ENCODE data around the gene IL18R1.

Gene IL18R1

DNA sequence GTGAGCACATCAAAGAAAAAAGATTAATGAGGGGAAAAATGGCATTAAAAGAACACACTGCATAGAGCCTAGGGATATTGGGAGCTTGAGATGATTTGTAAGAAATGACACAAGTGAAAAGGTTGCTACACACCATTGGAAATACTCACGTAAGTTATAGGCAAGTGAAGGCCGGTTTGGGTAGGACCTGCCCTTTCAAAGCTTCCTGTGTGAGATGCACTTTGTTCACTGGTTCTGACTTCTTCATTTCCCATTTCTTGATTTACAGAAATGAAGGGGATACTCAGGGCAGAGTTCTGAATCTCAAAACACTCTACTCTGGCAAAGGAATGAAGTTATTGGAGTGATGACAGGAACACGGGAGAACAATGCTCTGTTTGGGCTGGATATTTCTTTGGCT, 67.3 kb downstream of the IL18R1 start, which contains the start of gene IL18RAP:
TSS of gene IL18RAP (plus strand) at position 251 of the 400 bp plus-strand sequence. CDS start at position 369, 118 bp downstream.
- Mint-ChIP-seq H3K27me3 (no peaks in the 10 kb centered on the region), H3K4me1 (peaks cover 26% of the 10 kb centered on the region), H3K36me3 (no peaks in the 10 kb centered on the region)

DNA sequence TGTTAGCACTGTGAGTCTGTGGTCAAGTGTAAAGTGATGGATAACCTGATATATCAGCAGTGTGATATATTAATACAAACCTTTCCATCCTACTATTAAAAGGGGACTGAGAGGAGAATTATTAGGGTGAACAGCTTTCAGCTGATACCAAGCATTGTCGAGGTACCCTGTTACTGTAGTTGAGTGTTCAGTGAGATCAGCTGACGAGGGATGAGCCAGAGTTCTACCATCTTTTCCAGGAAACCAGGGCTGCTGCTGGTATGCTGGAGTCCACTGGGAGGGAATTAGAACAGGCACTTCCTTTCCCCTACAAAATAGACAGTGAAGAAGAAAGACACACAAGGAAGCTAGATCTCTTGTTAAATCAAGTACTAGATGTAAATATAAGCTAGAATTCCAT, 67.8 kb downstream of the IL18R1 start:
- DNase-seq (ENCODE audit: low spot score in 2 of 2) (no peak), ATAC-seq (ENCODE audit: low read depth) (no peak)
- H3K27me3 Mint-ChIP-seq, result no peaks in the 10 kb centered on the region
- H3K36me3 Mint-ChIP-seq, result no peaks in the 10 kb centered on the region
- H3K27ac Mint-ChIP-seq, result no peak overlapping the region
- H3K9me3 Mint-ChIP-seq, result no peaks in the 10 kb centered on the region
- H3K4me1 Mint-ChIP-seq, result peaks cover 26% of the 10 kb centered on the region
- H3K4me3 Mint-ChIP-seq, result no peak overlapping the region

More for the DNA sequence above, 67.3 kb downstream of the IL18R1 start, which contains the start of gene IL18RAP:
- ATAC-seq (ENCODE audit: low read depth), result no peak
- H3K4me3 Mint-ChIP-seq, result no peak within 1 kb of the TSS
- no peak within 1 kb of the TSS for H3K27ac Mint-ChIP-seq
- DNase-seq (ENCODE audit: low spot score in 2 of 2), result no peak
- no peaks in the 10 kb centered on the region for H3K9me3 Mint-ChIP-seq

DNA sequence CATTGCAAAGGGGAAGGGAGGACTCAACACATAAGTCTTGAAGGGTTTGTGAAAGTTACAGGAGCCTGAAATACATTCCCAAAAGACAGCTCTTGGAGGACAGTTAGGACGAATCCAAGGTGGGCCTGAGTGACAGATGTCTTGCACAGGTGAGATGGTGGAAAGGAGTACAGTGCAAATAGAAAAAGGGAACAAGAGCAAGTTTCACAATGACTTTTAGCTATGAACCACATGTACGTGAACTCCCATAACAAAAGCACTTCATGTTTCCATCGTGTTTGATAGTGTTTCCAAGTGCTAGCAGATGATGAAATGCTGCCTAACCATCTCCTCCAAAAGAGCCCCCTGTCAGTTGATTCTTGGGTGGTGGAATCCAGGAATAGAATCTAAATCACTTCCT, 69.2 kb downstream of the IL18R1 start:
- H3K27ac Mint-ChIP-seq, result peak overlapping the region; percentile 65
- H3K4me3 Mint-ChIP-seq, result no peak overlapping the region
- ATAC-seq (ENCODE audit: low read depth) (peak; percentile 94), DNase-seq (ENCODE audit: low spot score in 2 of 2) (peak in 1 of 2 donors; percentile 26)
- H3K9me3 Mint-ChIP-seq, result no peaks in the 10 kb centered on the region
- H3K36me3 Mint-ChIP-seq, result no peaks in the 10 kb centered on the region
- H3K27me3 Mint-ChIP-seq, result no peaks in the 10 kb centered on the region
- peaks cover 24% of the 10 kb centered on the region for H3K4me1 Mint-ChIP-seq

DNA sequence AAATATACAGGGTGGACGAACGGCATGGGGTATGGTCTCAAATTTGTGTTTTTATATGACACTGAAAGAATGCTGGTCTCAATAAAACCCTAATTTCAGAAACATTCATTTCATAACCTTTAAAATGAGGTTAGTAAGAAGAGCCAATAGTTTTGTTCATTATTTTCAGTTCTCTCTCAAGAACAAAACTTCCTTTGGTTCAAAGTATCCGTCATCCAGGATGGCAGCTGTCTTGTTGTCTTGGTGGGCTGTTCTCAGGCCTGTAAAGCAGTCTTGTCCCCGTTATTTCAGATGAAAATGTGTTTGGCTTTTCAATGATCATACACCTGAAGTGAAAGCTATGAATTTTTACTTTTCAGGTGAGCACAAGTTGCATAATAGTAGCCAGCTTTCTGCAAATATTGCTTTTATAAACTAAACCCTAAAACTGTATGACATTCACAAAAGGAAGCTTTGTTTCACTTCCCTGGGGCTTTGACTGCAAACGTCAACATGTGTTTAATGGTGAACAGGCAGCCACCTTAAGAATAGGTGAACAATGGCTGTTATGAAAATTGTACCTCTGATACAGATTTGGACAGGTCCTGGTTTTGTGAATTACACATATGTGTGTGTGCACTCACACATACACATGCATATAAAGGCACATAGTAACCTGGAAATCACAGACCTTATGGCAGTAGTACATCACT, 70.0 kb downstream of the IL18R1 start:
- ATAC-seq (ENCODE audit: low read depth) (peak; percentile 54), DNase-seq (ENCODE audit: low spot score in 2 of 2) (no peak)
- Mint-ChIP-seq H3K27ac (peak overlapping the region; percentile 78), H3K9me3 (no peaks in the 10 kb centered on the region), H3K4me1 (peaks cover 28% of the 10 kb centered on the region), H3K36me3 (no peaks in the 10 kb centered on the region), H3K27me3 (no peaks in the 10 kb centered on the region), H3K4me3 (no peak overlapping the region)

DNA sequence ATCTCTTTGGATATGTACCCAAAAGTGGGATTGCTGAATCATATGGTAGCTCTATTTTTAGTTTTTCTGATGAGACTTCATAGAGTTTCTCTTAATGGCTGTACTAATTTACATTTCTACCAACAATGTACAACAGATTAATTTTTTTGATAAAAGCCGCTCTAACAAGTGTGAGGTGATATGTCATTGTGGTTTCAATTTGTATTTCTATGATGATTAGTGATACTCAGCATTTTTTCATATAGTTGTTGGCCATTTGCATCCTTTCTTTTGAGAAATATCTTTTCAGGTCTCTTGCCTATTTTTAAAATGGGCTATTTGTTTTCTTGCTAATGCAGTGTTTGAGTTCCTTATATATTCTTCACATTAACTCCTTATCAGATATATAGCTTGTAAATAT, 71.7 kb downstream of the IL18R1 start:
- no peak for ATAC-seq (ENCODE audit: low read depth)
- Mint-ChIP-seq H3K27me3 (no peaks in the 10 kb centered on the region), H3K27ac (no peak overlapping the region), H3K4me3 (no peak overlapping the region), H3K36me3 (no peaks in the 10 kb centered on the region), H3K4me1 (peaks cover 29% of the 10 kb centered on the region), H3K9me3 (no peaks in the 10 kb centered on the region)
- no peak for DNase-seq (ENCODE audit: low spot score in 2 of 2)

DNA sequence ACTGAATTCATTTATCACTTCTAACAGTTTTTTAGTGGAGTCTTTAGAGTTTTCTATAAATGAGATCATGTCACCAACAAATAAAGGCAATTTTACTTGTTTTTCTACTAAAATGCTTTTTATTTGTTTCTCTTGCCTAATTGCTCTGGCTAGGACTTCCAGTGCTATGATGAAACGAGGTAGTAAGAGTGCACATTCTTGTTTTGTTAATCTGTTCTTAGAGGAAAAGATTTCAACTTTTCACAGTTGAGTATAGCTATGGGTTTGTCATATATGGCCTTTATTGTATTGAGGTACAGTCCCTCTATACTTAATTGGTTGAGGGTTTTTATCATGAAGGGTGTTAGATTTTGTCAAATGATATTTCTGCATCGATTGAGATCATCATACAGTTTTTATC, 73.0 kb downstream of the IL18R1 start:
- H3K36me3 Mint-ChIP-seq, result no peaks in the 10 kb centered on the region
- ATAC-seq (ENCODE audit: low read depth) (no peak), DNase-seq (ENCODE audit: low spot score in 2 of 2) (no peak)
- H3K27me3 Mint-ChIP-seq, result no peaks in the 10 kb centered on the region
- H3K9me3 Mint-ChIP-seq, result no peaks in the 10 kb centered on the region
- no peak overlapping the region for H3K27ac Mint-ChIP-seq
- H3K4me3 Mint-ChIP-seq, result no peak overlapping the region
- H3K4me1 Mint-ChIP-seq, result peaks cover 23% of the 10 kb centered on the region

DNA sequence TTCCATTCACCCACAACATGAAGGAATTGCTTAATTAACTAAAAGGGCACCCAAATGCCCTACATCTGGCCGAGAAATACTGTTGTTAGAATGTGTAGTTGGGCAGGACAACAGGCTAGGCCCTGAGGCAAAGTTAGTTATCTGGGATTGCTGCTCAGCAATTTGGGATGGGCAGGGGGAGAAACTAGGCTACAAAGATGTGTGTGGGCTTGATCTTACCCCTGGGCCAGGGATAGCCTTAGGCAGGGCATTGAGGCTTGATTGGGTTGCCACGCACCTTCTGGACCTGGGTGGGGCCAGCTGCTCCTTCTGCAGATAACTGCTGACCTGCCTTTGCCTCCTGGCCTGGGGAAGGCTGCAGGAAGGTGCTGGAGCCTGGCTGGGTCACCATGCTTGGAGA, 76.8 kb downstream of the IL18R1 start:
- Mint-ChIP-seq H3K9me3 (no peaks in the 10 kb centered on the region), H3K4me3 (no peak overlapping the region), H3K27me3 (no peaks in the 10 kb centered on the region), H3K36me3 (no peaks in the 10 kb centered on the region), H3K4me1 (peaks cover 16% of the 10 kb centered on the region), H3K27ac (no peak overlapping the region)
- ATAC-seq (ENCODE audit: low read depth), result no peak
- no peak for DNase-seq (ENCODE audit: low spot score in 2 of 2)

DNA sequence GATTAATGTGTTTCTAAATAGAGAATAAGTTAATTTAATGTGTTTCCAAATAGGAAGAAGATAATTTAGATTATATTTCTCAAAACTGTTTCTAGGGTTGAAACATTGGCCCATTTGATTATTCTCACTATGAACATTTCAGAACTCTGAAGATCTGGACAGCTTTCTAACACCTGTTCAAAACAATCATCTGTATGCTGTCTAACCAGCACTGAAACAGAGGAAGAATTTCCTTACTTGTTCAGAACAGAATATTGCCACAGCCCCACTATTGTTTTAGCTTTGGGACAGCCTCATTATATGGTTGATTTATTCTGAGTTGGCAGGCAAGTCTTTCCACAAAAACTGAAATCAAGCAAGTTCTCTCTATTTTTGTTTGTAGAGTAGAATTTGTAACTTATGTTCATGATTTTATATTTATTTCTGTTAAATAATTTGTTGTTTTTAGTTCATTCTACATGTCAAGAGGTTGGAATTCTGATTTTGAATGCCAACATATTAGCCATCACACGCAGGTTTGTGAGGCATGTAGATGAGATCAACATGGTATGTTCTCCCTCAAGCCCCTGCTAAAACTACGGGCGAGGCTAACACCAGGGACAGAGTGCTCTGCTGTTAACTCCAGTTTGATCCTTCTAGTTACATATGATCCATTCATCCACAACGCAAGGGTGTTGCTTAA, 78.5 kb downstream of the IL18R1 start:
- Mint-ChIP-seq H3K4me3 (no peak overlapping the region), H3K9me3 (no peaks in the 10 kb centered on the region), H3K27me3 (no peaks in the 10 kb centered on the region), H3K4me1 (peaks cover 16% of the 10 kb centered on the region), H3K36me3 (no peaks in the 10 kb centered on the region), H3K27ac (no peak overlapping the region)
- DNase-seq (ENCODE audit: low spot score in 2 of 2) (no peak), ATAC-seq (ENCODE audit: low read depth) (no peak)

DNA sequence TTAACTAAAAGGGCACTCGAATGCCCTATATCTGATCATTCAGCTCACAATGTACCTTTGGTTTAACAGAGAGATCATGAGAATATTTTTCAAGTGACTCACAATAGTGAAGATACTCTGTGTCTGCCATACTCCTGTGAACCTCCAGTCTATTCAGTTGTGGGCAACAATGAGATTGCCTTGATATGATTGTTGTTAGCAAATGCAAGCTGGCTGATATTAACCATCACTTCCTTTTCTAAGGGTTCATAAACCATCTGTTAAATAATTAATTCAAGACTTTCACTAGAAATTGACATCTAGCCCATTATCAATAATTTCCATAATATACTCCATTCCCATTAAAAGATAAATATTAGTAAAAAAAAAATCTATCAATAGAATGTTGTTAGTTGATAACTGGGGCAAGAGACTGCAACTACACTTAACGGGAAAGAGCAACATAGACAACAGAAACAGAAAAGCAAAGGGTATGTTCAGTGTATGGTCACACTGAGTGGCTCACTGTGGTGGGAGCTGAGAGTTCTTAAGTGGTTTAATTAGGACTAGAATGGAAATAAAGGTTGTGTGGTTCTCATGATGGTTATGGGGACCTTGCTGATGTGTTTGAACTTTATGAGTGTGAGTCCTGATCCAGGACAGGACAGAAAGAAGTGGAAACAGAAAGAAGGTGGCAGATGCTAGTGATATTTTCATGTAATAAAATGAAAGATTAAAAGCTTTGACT, 79.2 kb downstream of the IL18R1 start:
- Mint-ChIP-seq H3K27ac (no peak overlapping the region), H3K4me1 (peaks cover 16% of the 10 kb centered on the region), H3K36me3 (no peaks in the 10 kb centered on the region), H3K27me3 (no peaks in the 10 kb centered on the region), H3K4me3 (no peak overlapping the region), H3K9me3 (no peaks in the 10 kb centered on the region)
- DNase-seq (ENCODE audit: low spot score in 2 of 2) (no peak), ATAC-seq (ENCODE audit: low read depth) (no peak)

DNA sequence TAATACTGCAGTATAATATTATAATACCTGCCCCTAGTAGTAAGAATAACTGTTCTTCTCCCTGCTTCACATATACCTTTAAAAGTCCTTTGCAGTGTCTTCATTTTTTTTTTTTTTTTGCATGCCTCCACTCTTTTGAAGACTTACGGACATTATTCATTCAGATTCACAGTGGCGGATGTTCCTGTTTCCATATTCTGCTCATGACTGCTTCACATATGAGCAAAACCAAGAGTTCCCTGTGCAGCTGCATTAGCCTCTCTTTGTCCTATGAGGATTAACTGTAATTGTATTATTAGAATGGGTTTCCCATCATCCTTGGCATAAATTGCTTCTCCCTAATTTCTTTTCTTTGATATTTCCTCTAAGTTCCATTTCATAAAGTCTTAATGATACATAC, 80.1 kb downstream of the IL18R1 start:
- Mint-ChIP-seq H3K36me3 (no peaks in the 10 kb centered on the region), H3K27me3 (no peaks in the 10 kb centered on the region), H3K4me3 (peak overlapping the region; percentile 38), H3K9me3 (no peaks in the 10 kb centered on the region), H3K27ac (no peak overlapping the region), H3K4me1 (peaks cover 11% of the 10 kb centered on the region)
- ATAC-seq (ENCODE audit: low read depth), result no peak
- no peak for DNase-seq (ENCODE audit: low spot score in 2 of 2)

DNA sequence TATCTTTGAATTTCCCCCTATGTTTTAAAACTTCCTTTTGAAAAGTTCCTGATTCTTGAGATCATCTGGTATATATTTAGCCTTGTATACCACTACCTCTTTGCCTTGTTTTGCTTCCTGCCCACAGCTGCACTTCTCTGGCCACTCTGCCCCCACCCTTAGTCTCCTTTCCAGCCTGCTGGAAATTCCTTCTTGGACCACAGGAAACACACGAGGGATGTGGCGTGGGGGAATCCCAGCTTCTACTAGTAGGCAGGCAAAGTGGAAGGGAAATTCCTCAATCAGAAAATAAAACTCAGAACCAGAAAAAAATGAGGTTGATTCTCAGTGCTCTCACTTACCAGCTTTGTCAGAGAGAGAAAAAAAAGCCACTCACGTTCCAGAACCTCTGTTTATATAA, 80.7 kb downstream of the IL18R1 start:
- DNase-seq (ENCODE audit: low spot score in 2 of 2), result no peak
- Mint-ChIP-seq H3K27ac (no peak overlapping the region), H3K36me3 (no peaks in the 10 kb centered on the region)

DNA sequence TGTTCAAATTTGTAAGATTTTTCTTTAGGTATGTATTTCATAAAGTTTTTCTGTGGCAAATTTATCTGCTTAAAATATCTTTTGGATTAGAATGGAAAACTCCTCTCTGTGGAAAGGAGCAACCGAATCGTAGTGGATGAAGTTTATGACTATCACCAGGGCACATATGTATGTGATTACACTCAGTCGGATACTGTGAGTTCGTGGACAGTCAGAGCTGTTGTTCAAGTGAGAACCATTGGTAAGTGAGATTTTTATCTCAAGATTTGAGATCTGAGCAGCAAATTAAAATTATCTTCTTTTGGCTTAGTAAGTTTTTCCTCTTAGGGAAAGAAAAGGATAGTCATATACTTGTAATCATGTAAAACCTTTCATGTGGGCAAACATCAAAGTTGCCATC, 81.5 kb downstream of the IL18R1 start:
- no peaks in the 10 kb centered on the region for H3K9me3 Mint-ChIP-seq
- H3K36me3 Mint-ChIP-seq, result no peaks in the 10 kb centered on the region
- H3K27ac Mint-ChIP-seq, result no peak overlapping the region
- H3K27me3 Mint-ChIP-seq, result no peaks in the 10 kb centered on the region
- no peak for DNase-seq (ENCODE audit: low spot score in 2 of 2)
- H3K4me3 Mint-ChIP-seq, result no peak overlapping the region
- ATAC-seq (ENCODE audit: low read depth), result no peak
- peaks cover 11% of the 10 kb centered on the region for H3K4me1 Mint-ChIP-seq

More for the DNA sequence above, 80.7 kb downstream of the IL18R1 start:
- Mint-ChIP-seq H3K4me3 (peak overlapping the region; percentile 38), H3K4me1 (peaks cover 11% of the 10 kb centered on the region), H3K9me3 (no peaks in the 10 kb centered on the region), H3K27me3 (no peaks in the 10 kb centered on the region)
- peak; percentile 32 for ATAC-seq (ENCODE audit: low read depth)

DNA sequence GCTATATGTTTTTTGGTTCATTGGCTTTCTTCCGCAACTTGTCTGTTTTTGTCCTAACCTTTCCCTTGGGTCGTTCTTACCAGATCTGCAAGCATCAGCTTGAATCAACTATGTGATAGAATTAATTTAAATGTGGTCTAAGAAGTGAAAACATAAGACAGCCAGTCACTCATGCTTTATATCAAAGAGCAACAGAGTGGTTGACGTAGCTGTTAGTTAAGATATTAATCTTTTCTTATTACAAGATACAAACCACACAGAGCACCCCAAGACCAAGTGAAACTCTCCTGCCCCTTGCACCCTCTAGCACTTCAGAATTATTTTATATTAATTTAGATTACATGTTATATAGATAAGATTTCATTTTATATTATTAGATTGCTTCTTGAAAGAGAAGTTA, 82.5 kb downstream of the IL18R1 start:
- Mint-ChIP-seq H3K4me3 (no peak overlapping the region), H3K36me3 (no peaks in the 10 kb centered on the region), H3K27me3 (no peaks in the 10 kb centered on the region), H3K4me1 (peaks cover 15% of the 10 kb centered on the region), H3K9me3 (no peaks in the 10 kb centered on the region), H3K27ac (no peak overlapping the region)
- no peak for DNase-seq (ENCODE audit: low spot score in 2 of 2)
- no peak for ATAC-seq (ENCODE audit: low read depth)

DNA sequence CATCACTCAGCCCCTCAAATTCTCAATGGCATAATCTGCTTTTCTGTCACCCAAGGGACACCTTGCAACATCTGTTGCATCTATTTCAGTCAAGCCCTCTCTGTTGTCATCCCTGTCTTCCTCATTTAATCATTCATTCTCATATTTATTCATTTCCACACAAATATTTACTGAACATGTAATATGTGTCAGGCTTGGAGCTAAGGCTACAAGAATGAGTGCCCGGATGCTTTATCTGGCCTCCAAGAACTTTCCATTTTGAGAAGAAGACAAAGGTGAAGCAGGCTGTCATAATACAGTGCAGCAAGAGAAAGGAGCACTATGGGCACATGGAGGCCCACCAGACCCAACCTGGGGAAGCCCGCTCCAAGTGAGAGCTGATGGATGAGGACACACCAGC, 83.0 kb downstream of the IL18R1 start:
- Mint-ChIP-seq H3K36me3 (no peaks in the 10 kb centered on the region), H3K4me1 (peaks cover 15% of the 10 kb centered on the region), H3K9me3 (no peaks in the 10 kb centered on the region), H3K27ac (no peak overlapping the region), H3K4me3 (no peak overlapping the region), H3K27me3 (no peaks in the 10 kb centered on the region)
- DNase-seq (ENCODE audit: low spot score in 2 of 2), result no peak
- no peak for ATAC-seq (ENCODE audit: low read depth)
